ENCODE results near the gene CRIM1. TPM values are rescaled to one million over a fixed set of nuclear protein-coding genes. Genes with fewer than 3 reads are reported as not detected.
A peak's percentile ranks its signal among the peaks of the same experiment; 100 is the strongest.

Gene CRIM1
- total and polyA plus RNA-seq, 7 experiments from 2014 or later: 0.10 to 7.1 (median 0.92) TPM

DNA sequence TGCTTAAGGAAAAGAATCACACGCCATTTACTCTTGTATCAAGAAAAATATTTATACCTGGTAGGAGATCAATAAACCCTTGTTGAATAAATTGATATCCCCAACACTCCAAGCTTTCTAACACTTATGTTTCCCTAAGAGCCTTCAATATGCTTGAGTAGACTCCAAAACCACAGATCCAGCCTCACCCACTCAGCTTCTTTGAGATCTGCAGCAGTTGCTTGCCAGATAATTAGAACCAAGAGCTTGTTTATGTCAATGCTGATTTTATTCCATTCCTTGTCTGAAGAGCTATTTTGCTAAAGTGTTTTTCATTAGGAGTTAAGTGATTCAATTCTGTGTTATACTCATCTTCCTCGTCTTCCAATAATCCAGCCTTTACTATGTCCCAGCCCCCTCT lies 26.3 kb upstream of the CRIM1 start:
- Histone ChIP-seq H3K36me3 (ENCODE audit: control insufficient read depth in 2 of 3, insufficient read depth in 3 of 3, low read length in 3 of 3) (no peaks in the 10 kb centered on the region), H3K4me1 (ENCODE audit: control insufficient read depth in 2 of 2, insufficient read depth in 2 of 2, low read length in 2 of 2) (no peaks in the 10 kb centered on the region), H3K27me3 (ENCODE audit: control insufficient read depth in 2 of 2, insufficient read depth in 2 of 2, low read length in 2 of 2) (no peaks in the 10 kb centered on the region), H3K27ac (ENCODE audit: low read depth, low read length) (no peak overlapping the region), H3K9me3 (ENCODE audit: control insufficient read depth in 2 of 3, low read length in 3 of 3) (no peaks in the 10 kb centered on the region), H3K4me3 (ENCODE audit: low read length) (no peak overlapping the region)
- Mint-ChIP-seq H3K9me3 (no peaks in the 10 kb centered on the region), H3K4me1 (peaks cover 0 to 8% (median 6%) of the 10 kb centered on the region in 7 donors), H3K36me3 (no peaks in the 10 kb centered on the region), H3K27ac (no peak overlapping the region), H3K27me3 (peaks cover 0 to 17% (median 0%) of the 10 kb centered on the region in 5 donors), H3K4me3 (no peak overlapping the region)
- CTCF ChIA-PET: no interaction called here
- POLR2A ChIA-PET: no interaction called here
- DNase-seq (no peak), ATAC-seq (no peak)
- intact Hi-C loops (cut with micrococcal nuclease): no loop called here

DNA sequence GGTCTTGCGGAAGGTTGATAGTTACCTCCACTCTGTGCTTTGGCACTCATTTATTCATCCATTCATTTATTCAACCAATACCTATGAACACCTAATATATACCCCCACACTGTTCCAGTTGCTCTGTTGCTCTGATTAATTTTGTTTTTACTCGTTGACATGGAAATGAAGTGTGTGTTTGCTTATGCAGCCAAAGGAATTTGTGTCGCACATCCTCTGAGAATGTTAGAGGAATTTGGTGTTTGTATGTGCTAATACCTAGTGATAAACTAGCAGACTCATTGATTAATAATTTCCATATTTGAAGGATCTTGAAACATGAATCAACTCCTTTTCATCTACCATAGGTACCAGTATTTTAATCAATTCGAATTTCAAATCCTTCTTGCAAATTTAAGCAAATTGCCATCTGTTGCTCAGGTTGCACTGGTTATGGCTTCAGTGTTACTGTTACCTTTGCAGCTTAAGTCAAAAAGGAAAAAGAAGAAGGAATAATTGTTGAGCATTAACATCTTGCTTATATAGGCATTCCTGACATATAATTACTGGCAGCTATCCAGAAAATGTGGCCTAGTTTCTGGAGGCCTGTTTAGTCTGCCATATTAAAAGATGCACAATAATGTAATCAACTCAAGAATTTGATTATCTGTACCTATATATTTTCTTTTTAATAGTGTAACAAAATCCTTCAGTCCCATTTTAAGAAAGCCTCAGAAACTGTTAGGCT lies 25.7 kb upstream of the CRIM1 start:
- intact Hi-C loops (cut with micrococcal nuclease): no loop called here
- DNase-seq (no peak), ATAC-seq (no peak)
- no peak overlapping the region for H3K4me3 Mint-ChIP-seq
- Histone ChIP-seq H3K9me3 (ENCODE audit: control insufficient read depth in 2 of 3, low read length in 3 of 3) (no peaks in the 10 kb centered on the region), H3K4me1 (ENCODE audit: control insufficient read depth in 2 of 2, insufficient read depth in 2 of 2, low read length in 2 of 2) (no peaks in the 10 kb centered on the region), H3K27ac (ENCODE audit: low read depth, low read length) (no peak overlapping the region), H3K36me3 (ENCODE audit: control insufficient read depth in 2 of 3, insufficient read depth in 3 of 3, low read length in 3 of 3) (no peaks in the 10 kb centered on the region), H3K4me3 (ENCODE audit: low read length) (no peak overlapping the region), H3K27me3 (ENCODE audit: control insufficient read depth in 2 of 2, insufficient read depth in 2 of 2, low read length in 2 of 2) (no peaks in the 10 kb centered on the region)
- peaks cover 0 to 17% (median 0%) of the 10 kb centered on the region in 5 donors for H3K27me3 Mint-ChIP-seq
- H3K36me3 Mint-ChIP-seq: no peaks in the 10 kb centered on the region
- no peak overlapping the region for H3K27ac Mint-ChIP-seq
- peaks cover 0 to 8% (median 6%) of the 10 kb centered on the region in 7 donors for H3K4me1 Mint-ChIP-seq
- CTCF ChIA-PET: no interaction called here
- no peaks in the 10 kb centered on the region for H3K9me3 Mint-ChIP-seq
- POLR2A ChIA-PET: interaction anchor here (0.8 kb wide), 1 partner anchor 12 kb away, joined by 3 read pairs; no protein-coding TSS in a partner anchor

DNA sequence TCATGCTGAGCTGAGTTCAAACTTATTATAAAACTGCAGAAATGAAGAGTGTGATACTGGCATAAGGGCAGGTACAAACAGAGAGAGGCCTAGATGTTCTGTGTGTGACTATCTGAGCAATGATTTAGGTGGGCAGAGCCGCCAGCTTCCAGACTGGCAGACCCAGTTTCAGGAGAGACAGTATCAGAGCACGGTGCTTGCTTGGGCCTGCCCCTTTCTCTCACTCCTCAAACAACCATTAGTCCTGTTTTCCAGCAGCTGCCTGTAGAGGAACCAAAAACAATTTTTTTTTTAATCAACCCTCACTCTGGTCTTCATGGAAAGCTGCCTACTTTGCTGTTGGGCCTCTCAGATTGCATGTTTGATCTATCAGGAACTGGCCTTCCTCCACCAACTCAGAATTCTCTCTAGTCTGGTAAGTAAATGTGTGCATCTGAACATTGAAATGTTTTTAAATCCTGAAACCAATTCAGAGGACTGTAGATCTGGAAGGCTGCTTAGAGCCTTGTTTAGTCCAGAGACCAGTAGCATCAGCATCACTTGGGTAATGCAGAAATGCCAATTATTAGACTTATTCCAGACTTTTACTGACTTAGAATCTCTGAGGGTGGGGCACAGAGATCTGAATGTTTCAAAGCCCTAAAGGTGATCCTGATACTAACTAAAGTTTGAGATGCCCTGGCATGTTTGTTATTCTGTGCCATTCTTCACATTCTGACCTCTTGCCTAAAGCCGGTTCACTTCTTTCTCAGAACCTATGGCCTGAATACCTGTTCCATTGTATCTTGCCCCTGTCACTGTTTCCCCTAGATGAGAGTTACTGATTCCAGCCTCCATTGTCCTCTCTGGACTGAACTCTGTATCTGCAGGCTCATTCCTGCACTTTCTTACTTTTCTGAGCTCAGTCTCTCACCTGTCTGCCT lies 24.8 kb upstream of the CRIM1 start:
- ChIA-PET POLR2A (interaction anchor here (0.8 kb wide), 1 partner anchor 13 kb away, joined by 3 read pairs; no protein-coding TSS in a partner anchor), CTCF (no interaction called here)
- intact Hi-C loops (cut with micrococcal nuclease): no loop called here
- Mint-ChIP-seq H3K9me3 (no peaks in the 10 kb centered on the region), H3K36me3 (no peaks in the 10 kb centered on the region), H3K27me3 (peaks cover 0 to 23% (median 5%) of the 10 kb centered on the region in 5 donors), H3K27ac (no peak overlapping the region), H3K4me1 (peaks cover 0 to 8% (median 6%) of the 10 kb centered on the region in 7 donors), H3K4me3 (no peak overlapping the region)
- no peaks in the 10 kb centered on the region for H3K36me3 ChIP-seq (ENCODE audit: control insufficient read depth in 2 of 3, insufficient read depth in 3 of 3, low read length in 3 of 3)
- no peak overlapping the region for H3K4me3 ChIP-seq (ENCODE audit: low read length)
- ATAC-seq (no peak), DNase-seq (no peak)
- H3K4me1 ChIP-seq (ENCODE audit: control insufficient read depth in 2 of 2, insufficient read depth in 2 of 2, low read length in 2 of 2): no peaks in the 10 kb centered on the region
- H3K27me3 ChIP-seq (ENCODE audit: control insufficient read depth in 2 of 2, insufficient read depth in 2 of 2, low read length in 2 of 2): no peaks in the 10 kb centered on the region
- H3K9me3 ChIP-seq (ENCODE audit: control insufficient read depth in 2 of 3, low read length in 3 of 3): no peaks in the 10 kb centered on the region
- H3K27ac ChIP-seq (ENCODE audit: low read depth, low read length): no peak overlapping the region

DNA sequence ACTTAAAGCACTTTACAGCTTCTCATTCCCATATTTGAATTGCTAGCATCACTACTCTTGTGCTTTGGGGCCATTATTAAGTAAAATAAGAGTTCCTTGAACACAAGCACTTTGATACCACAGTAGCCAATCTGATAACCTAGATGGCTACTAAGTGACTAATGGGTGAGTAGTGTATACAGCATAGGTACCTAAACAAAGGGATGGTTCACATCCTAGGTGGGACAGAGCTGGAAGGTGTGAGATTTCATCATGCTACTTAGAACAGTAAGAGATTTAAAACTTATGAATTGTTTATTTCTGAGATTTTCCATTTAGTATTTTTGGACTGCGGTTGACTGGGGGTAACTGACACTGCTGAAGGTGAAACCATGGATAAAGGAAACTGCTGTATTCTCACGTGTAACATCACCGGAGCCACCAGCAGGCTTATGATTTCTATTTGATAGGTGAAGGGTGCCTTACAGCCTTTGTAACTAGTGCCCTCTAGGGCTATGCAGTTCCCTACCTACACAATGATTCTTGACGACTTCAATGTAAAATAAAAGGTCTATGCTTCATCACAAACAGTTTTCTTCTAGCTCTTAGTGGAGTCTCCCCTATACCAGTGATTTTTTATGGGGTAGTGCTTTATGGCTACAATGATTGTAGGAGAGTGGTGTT lies 22.1 kb upstream of the CRIM1 start:
- H3K4me1 ChIP-seq (ENCODE audit: control insufficient read depth in 2 of 2, insufficient read depth in 2 of 2, low read length in 2 of 2): no peaks in the 10 kb centered on the region
- H3K36me3 ChIP-seq (ENCODE audit: control insufficient read depth in 2 of 3, insufficient read depth in 3 of 3, low read length in 3 of 3): no peaks in the 10 kb centered on the region
- H3K27ac ChIP-seq (ENCODE audit: low read depth, low read length): no peak overlapping the region
- peaks cover 0 to 14% (median 6%) of the 10 kb centered on the region in 7 donors for H3K4me1 Mint-ChIP-seq
- no peaks in the 10 kb centered on the region for H3K9me3 ChIP-seq (ENCODE audit: control insufficient read depth in 2 of 3, low read length in 3 of 3)
- peaks cover 0 to 9% (median 5%) of the 10 kb centered on the region in 5 donors for H3K27me3 Mint-ChIP-seq
- H3K36me3 Mint-ChIP-seq: no peaks in the 10 kb centered on the region
- H3K4me3 Mint-ChIP-seq: no peak overlapping the region
- ChIA-PET CTCF (no interaction called here), POLR2A (no interaction called here)
- H3K9me3 Mint-ChIP-seq: no peaks in the 10 kb centered on the region
- intact Hi-C loops (cut with micrococcal nuclease): no loop called here
- H3K4me3 ChIP-seq (ENCODE audit: low read length): no peak overlapping the region
- no peaks in the 10 kb centered on the region for H3K27me3 ChIP-seq (ENCODE audit: control insufficient read depth in 2 of 2, insufficient read depth in 2 of 2, low read length in 2 of 2)
- ATAC-seq (no peak), DNase-seq (peak in 3 of 9 donors; percentile 8 to 22 (median 17))
- no peak overlapping the region for H3K27ac Mint-ChIP-seq

DNA sequence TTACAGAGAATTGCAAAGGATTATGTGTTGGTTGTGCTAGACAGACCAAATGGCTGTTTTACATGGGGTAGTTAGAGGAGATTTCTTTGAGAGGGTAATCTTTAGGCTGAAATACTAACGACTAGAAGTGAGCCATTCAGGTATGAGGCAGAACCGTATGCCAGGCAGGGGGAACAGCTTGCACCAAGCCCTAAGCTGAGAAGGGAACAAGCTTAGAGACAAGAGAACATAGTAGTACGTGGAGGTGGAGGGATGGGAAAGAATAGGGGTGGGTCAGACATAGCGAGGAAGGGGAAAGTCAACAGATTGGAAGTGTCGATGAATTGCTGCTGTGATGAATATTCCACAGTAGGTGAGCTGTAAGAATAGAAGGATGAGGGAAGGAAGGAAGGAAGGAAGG lies 20.0 kb upstream of the CRIM1 start:
- no peaks in the 10 kb centered on the region for H3K36me3 Mint-ChIP-seq
- CTCF ChIA-PET: no interaction called here
- H3K4me3 Mint-ChIP-seq: no peak overlapping the region
- no peaks in the 10 kb centered on the region for H3K36me3 ChIP-seq (ENCODE audit: control insufficient read depth in 2 of 3, insufficient read depth in 3 of 3, low read length in 3 of 3)
- peaks cover 0 to 14% (median 6%) of the 10 kb centered on the region in 7 donors for H3K4me1 Mint-ChIP-seq
- no peaks in the 10 kb centered on the region for H3K4me1 ChIP-seq (ENCODE audit: control insufficient read depth in 2 of 2, insufficient read depth in 2 of 2, low read length in 2 of 2)
- no peak overlapping the region for H3K27ac Mint-ChIP-seq
- no peak for ATAC-seq
- no peak for DNase-seq
- peaks cover 0 to 7% (median 5%) of the 10 kb centered on the region in 5 donors for H3K27me3 Mint-ChIP-seq
- H3K9me3 ChIP-seq (ENCODE audit: control insufficient read depth in 2 of 3, low read length in 3 of 3): no peaks in the 10 kb centered on the region
- no peak overlapping the region for H3K27ac ChIP-seq (ENCODE audit: low read depth, low read length)
- intact Hi-C loops (cut with micrococcal nuclease): no loop called here
- H3K27me3 ChIP-seq (ENCODE audit: control insufficient read depth in 2 of 2, insufficient read depth in 2 of 2, low read length in 2 of 2): no peaks in the 10 kb centered on the region
- POLR2A ChIA-PET: no interaction called here
- no peak overlapping the region for H3K4me3 ChIP-seq (ENCODE audit: low read length)
- no peaks in the 10 kb centered on the region for H3K9me3 Mint-ChIP-seq

DNA sequence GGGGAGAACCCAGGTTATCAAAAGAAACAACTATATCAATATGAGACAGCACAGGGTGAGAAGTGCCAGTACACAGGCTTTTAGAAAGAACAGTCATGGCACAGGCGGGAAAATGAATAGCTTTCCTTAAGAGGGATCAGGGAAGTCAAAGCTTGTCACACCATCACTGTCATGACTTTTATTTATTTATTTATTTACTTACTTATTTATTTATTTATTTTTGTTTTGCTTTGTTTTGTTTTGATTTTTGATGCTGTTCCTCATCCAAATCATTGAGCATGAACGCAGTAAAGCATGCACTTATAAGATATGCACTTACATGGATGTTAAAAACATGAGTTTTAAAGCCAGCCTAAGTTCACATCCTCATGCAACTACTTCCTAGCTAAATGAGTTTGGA lies 19.3 kb upstream of the CRIM1 start:
- Histone ChIP-seq H3K9me3 (ENCODE audit: control insufficient read depth in 2 of 3, low read length in 3 of 3) (no peaks in the 10 kb centered on the region), H3K27me3 (ENCODE audit: control insufficient read depth in 2 of 2, insufficient read depth in 2 of 2, low read length in 2 of 2) (no peaks in the 10 kb centered on the region), H3K36me3 (ENCODE audit: control insufficient read depth in 2 of 3, insufficient read depth in 3 of 3, low read length in 3 of 3) (no peaks in the 10 kb centered on the region), H3K27ac (ENCODE audit: low read depth, low read length) (no peak overlapping the region), H3K4me1 (ENCODE audit: control insufficient read depth in 2 of 2, insufficient read depth in 2 of 2, low read length in 2 of 2) (no peaks in the 10 kb centered on the region), H3K4me3 (ENCODE audit: low read length) (no peak overlapping the region)
- DNase-seq (no peak), ATAC-seq (no peak)
- H3K4me3 Mint-ChIP-seq: no peak overlapping the region
- H3K27ac Mint-ChIP-seq: no peak overlapping the region
- intact Hi-C loops (cut with micrococcal nuclease): no loop called here
- ChIA-PET CTCF (no interaction called here), POLR2A (no interaction called here)
- peaks cover 0 to 7% (median 5%) of the 10 kb centered on the region in 5 donors for H3K27me3 Mint-ChIP-seq
- H3K4me1 Mint-ChIP-seq: peaks cover 0 to 14% (median 6%) of the 10 kb centered on the region in 7 donors
- H3K9me3 Mint-ChIP-seq: no peaks in the 10 kb centered on the region
- no peaks in the 10 kb centered on the region for H3K36me3 Mint-ChIP-seq

All from naive thymus-derived CD4-positive, alpha-beta T cell (primary cell).